Hepatocyte (in vitro differentiated cells): Measurements from ENCODE around the gene PKD1L1. TPM values are rescaled to one million over a fixed set of nuclear protein-coding genes. Genes with fewer than 3 reads are reported as not detected.

Experiments used
- DNase-seq: peaks from one replicate; pipeline ENCODE4 v3.0.0-alpha.2; 2016; ENCODE audit warnings: low spot score
- H2AFZ ChIP-seq: fragments of 200-600 bp; sonication (generic); 2 replicates; pipeline ENCODE4 v1.6.0; 2016; ENCODE audit warnings: antibody characterized with exemption, mild to moderate bottlenecking
- H3K27ac ChIP-seq: fragments of 200-600 bp; sonication (generic); 2 replicates; pipeline ENCODE4 v1.5.1; 2016; ENCODE audit warnings: mild to moderate bottlenecking
- H3K27me3 ChIP-seq: fragments of 200-600 bp; sonication (generic); 2 replicates; pipeline ENCODE4 v1.6.1; 2016
- H3K36me3 ChIP-seq: fragments of 200-600 bp; sonication (generic); replicated peaks from 2 replicates; pipeline ENCODE4 v1.5.1; 2016; ENCODE audit warnings: low read depth; ENCODE audit not compliant: insufficient read depth
- H3K4me1 ChIP-seq: fragments of 200-600 bp; sonication (generic); 2 replicates; pipeline ENCODE4 v1.5.1; 2016; ENCODE audit warnings: mild to moderate bottlenecking, moderate library complexity; ENCODE audit not compliant: insufficient read depth
- H3K4me2 ChIP-seq: fragments of 200-600 bp; sonication (generic); 2 replicates; pipeline ENCODE4 v1.6.0; 2016
- H3K4me3 ChIP-seq: fragments of 200-600 bp; sonication (generic); 2 replicates; pipeline ENCODE4 v1.5.1; 2016; ENCODE audit warnings: mild to moderate bottlenecking
- H3K79me2 ChIP-seq: fragments of 200-600 bp; sonication (generic); 2 replicates; pipeline ENCODE4 v1.6.0; 2017; ENCODE audit warnings: mild to moderate bottlenecking
- H3K9me2 ChIP-seq: fragments of 200-600 bp; sonication (generic); replicated peaks from 2 replicates; pipeline ENCODE4 v1.6.0; 2017; ENCODE audit warnings: mild to moderate bottlenecking; ENCODE audit not compliant: insufficient read depth
- H3K9me3 ChIP-seq: fragments of 200-600 bp; sonication (generic); 2 replicates; pipeline ENCODE4 v1.5.1; 2016; ENCODE audit warnings: low read depth, mild to moderate bottlenecking
- H4K20me1 ChIP-seq: fragments of 200-600 bp; sonication (generic); 2 replicates; pipeline ENCODE4 v1.6.0; 2016; ENCODE audit warnings: mild to moderate bottlenecking; ENCODE audit not compliant: insufficient read depth, poor library complexity, severe bottlenecking
- EZH2 ChIP-seq: fragments of 200-600 bp; sonication (generic); IDR thresholded peaks from 2 replicates; pipeline ENCODE4 v1.6.1; 2016; ENCODE audit warnings: antibody characterized with exemption, mild to moderate bottlenecking, borderline replicate concordance
- EZH2phosphoT487 ChIP-seq: fragments of 200-600 bp; sonication (generic); IDR thresholded peaks from one replicate; pipeline ENCODE4 v1.6.1; 2018; ENCODE audit warnings: antibody characterized with exemption, mild to moderate bottlenecking, low read depth, moderate library complexity; ENCODE audit not compliant: unreplicated experiment, severe bottlenecking
- WGBS: methylation state at CpG from one replicate; pipeline ENCODE4 v1.1.6; 2016; ENCODE audit warnings: low lambda C conversion rate; ENCODE audit errors: missing lambda C conversion rate; 5-methylcytosine and 5-hydroxymethylcytosine counted together
- polyA plus RNA-seq: library from polyadenylated mRNA; unstranded; fragments of >200 nt; fragmentation: Nextera tagmentation; extraction: Ambion mirVana; gene quantifications from 2 replicates; pipeline ENCODE4 v1.2.1, GENCODE V29; 2016
- total RNA-seq: library from RNA; depleted of rRNA; stranded (reverse); fragments of >200 nt; gene quantifications from 2 replicates; pipeline ENCODE4 v1.2.3, GENCODE V29; 2014
- TF ChIP-seq, protein P1 (sequence below): fragments of 200-600 bp; sonication (generic); IDR thresholded peaks from 2 replicates; pipeline ENCODE4 v1.5.1; 2016; ENCODE audit warnings: antibody characterized with exemption, mild to moderate bottlenecking; ENCODE audit not compliant: poor library complexity

PKD1L1 gene
- total and polyA plus RNA-seq, 2 experiments from 2014 or later, result 0.07 TPM

DNA sequence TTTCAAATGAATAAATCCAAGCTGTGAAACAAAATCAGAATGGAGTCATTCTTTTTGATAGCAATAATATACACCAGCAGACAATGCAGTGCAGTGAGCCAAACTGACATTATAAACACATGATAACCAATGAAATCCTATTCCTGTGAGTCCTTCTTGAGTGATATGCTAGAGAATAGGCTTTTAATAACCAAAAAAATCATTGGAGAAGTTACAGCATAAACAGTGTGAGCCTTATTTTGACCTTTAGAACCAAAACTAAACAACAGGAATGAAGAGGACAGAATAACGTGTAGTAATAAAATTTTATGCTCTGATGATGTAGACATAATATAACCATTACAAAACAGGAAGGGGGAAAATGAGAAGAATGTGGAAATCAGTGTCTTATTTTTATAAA, 22.5 kb upstream of the PKD1L1 start:
- H3K27me3 ChIP-seq, result no peaks in the 10 kb centered on the region
- no peaks in the 10 kb centered on the region for H3K36me3 ChIP-seq
- H2AFZ ChIP-seq, result no peak overlapping the region
- peak overlapping the region; percentile 2 for H3K4me2 ChIP-seq
- H3K4me3 ChIP-seq, result no peak overlapping the region
- no peaks in the 10 kb centered on the region for H3K9me2 ChIP-seq
- WGBS, result 54% methylated on average over 1 of the region's 1 CpG
- no peaks in the 10 kb centered on the region for H4K20me1 ChIP-seq
- no peaks in the 10 kb centered on the region for H3K9me3 ChIP-seq
- TF ChIP-seq, protein P1, sequence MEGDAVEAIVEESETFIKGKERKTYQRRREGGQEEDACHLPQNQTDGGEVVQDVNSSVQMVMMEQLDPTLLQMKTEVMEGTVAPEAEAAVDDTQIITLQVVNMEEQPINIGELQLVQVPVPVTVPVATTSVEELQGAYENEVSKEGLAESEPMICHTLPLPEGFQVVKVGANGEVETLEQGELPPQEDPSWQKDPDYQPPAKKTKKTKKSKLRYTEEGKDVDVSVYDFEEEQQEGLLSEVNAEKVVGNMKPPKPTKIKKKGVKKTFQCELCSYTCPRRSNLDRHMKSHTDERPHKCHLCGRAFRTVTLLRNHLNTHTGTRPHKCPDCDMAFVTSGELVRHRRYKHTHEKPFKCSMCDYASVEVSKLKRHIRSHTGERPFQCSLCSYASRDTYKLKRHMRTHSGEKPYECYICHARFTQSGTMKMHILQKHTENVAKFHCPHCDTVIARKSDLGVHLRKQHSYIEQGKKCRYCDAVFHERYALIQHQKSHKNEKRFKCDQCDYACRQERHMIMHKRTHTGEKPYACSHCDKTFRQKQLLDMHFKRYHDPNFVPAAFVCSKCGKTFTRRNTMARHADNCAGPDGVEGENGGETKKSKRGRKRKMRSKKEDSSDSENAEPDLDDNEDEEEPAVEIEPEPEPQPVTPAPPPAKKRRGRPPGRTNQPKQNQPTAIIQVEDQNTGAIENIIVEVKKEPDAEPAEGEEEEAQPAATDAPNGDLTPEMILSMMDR, result no peak
- TF ChIP-seq EZH2 (no peak), EZH2phosphoT487 (no peak)
- peaks cover 5% of the 10 kb centered on the region for H3K4me1 ChIP-seq
- DNase-seq, result no peak
- H3K27ac ChIP-seq, result peak overlapping the region; percentile 26
- H3K79me2 ChIP-seq, result no peaks in the 10 kb centered on the region

DNA sequence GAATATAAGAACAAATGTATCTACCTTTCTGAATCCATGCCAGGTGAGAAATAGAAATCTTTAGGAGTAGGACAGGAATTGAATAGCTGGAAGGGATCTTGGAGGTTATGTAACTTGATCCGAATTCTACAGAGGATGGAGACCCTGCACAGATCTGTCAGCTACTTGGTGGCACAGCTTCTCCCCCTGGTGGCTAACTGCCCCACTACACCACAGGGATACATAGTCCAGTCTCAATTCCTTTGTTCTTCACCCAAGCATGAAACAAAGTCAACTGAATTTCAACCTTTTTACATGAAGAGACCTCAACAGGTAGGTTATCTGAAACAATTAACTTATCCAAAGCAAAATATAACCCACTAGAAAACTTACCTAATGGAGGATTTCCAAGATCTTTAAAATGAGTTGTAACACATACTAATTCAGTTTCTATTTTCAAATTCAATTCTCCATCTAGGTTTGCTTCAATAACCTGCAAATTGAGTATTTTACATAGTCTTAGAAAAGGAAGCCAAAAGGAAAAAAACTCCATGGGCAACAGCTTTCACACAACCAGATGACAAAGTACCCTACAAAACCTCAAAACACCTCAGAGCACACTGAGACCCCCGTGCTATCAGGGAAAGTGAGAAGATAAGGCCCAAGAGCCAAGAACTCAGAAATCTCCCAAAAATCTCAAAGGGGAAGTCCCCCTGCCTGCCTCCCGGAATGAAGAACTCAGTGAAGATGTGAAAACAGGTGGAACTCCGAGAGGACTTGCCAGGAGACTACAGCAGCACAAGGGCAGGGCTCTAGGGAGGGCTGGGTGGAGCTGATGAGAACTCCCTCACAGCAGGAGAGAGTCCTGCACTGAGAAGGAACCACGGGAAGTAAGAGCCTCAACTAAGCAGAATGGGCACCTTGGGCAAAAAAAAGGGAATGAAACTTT, 20.8 kb upstream of the PKD1L1 start:
- Histone ChIP-seq H2AFZ (no peak overlapping the region), H3K4me2 (no peak overlapping the region), H4K20me1 (no peaks in the 10 kb centered on the region), H3K36me3 (no peaks in the 10 kb centered on the region), H3K79me2 (no peaks in the 10 kb centered on the region), H3K4me3 (no peak overlapping the region), H3K9me3 (no peaks in the 10 kb centered on the region), H3K4me1 (peaks cover 5% of the 10 kb centered on the region), H3K27ac (peak overlapping the region; percentile 10), H3K9me2 (no peaks in the 10 kb centered on the region), H3K27me3 (no peaks in the 10 kb centered on the region)
- peak; percentile 79 for DNase-seq
- TF ChIP-seq, protein P1, result peak; percentile 85
- TF ChIP-seq EZH2phosphoT487, result no peak
- WGBS, result 74% methylated on average over 5 of the region's 5 CpGs

DNA sequence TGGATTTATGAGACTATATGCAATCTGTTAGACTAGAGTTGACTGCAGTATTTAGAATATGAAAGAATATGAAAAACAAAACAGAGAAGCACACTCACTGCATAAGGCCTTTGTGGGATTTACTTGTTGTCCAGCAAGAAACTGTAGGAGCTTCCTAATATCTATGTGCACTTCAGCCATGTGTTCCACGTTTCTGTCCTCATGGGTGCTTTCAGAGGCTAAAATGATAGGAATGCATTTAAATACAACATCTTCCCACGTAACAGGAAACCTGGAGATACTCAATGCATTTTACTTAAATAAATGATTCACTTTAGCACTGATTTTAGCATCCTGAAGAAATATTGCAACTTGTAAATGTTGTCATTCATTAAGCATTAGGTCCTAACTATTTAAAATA, 19.4 kb upstream of the PKD1L1 start:
- Histone ChIP-seq H3K36me3 (no peaks in the 10 kb centered on the region), H3K4me2 (no peak overlapping the region), H4K20me1 (no peaks in the 10 kb centered on the region), H3K4me1 (peaks cover 5% of the 10 kb centered on the region), H3K9me3 (no peaks in the 10 kb centered on the region), H3K4me3 (no peak overlapping the region), H3K79me2 (no peaks in the 10 kb centered on the region), H3K27ac (no peak overlapping the region), H3K27me3 (no peaks in the 10 kb centered on the region), H2AFZ (no peak overlapping the region), H3K9me2 (no peaks in the 10 kb centered on the region)
- TF ChIP-seq EZH2phosphoT487, result no peak
- TF ChIP-seq, protein P1, result no peak
- TF ChIP-seq EZH2, result no peak
- WGBS, result 81% methylated on average over 2 of the region's 2 CpGs
- no peak for DNase-seq
